ENCODE results near the gene SNAP91.
A peak's percentile ranks its signal among the peaks of the same experiment; 100 is the strongest.
"Not testable (repeated sequence)": the region's sequence is repeated elsewhere in the genome, so short reads cannot be mapped to it uniquely, and the experiment has no call there.

The SNAP91 gene

GRCh38 chr6:83629908-83630307 is 79.0 kb downstream of the SNAP91 start:
- not testable (repeated sequence) for DNase-seq

- DNase-seq = peak; percentile 8
Observed at GRCh38 chr6:83615025-83615999, 93.6 kb downstream of the SNAP91 start.

GRCh38 chr6:83613378-83613777 is 95.5 kb downstream of the SNAP91 start:
- DNase-seq = no peak

GRCh38 chr6:83609248-83609647 is 99.7 kb downstream of the SNAP91 start:
- no peak for DNase-seq

GRCh38 chr6:83605517-83605916 is 103.4 kb downstream of the SNAP91 start:
- DNase-seq = no peak

- no peak for DNase-seq
Observed at GRCh38 chr6:83603551-83603950, 105.3 kb downstream of the SNAP91 start.

- no peak for DNase-seq
Observed at GRCh38 chr6:83601119-83601518, 107.8 kb downstream of the SNAP91 start.

GRCh38 chr6:83600459-83600858 is 108.4 kb downstream of the SNAP91 start:
- DNase-seq = no peak

GRCh38 chr6:83597511-83597910 is 111.4 kb downstream of the SNAP91 start:
- no peak for DNase-seq

GRCh38 chr6:83597051-83597450 is 111.8 kb downstream of the SNAP91 start:
- no peak for DNase-seq

- DNase-seq = no peak
Observed at GRCh38 chr6:83594941-83595340, 114.0 kb downstream of the SNAP91 start.

GRCh38 chr6:83593395-83593785 is 115.5 kb downstream of the SNAP91 start:
- no peak for DNase-seq

GRCh38 chr6:83592770-83593394 is 116.0 kb downstream of the SNAP91 start:
- peak; percentile 4 for DNase-seq

- DNase-seq = no peak
Observed at GRCh38 chr6:83590416-83590815, 118.5 kb downstream of the SNAP91 start.

GRCh38 chr6:83589076-83589475 is 119.8 kb downstream of the SNAP91 start:
- DNase-seq = no peak

- DNase-seq = no peak
Observed at GRCh38 chr6:83578057-83578456, 130.8 kb downstream of the SNAP91 start.

GRCh38 chr6:83574783-83575182 is 134.1 kb downstream of the SNAP91 start:
- no peak for DNase-seq

- DNase-seq = not testable (repeated sequence)
Observed at GRCh38 chr6:83571663-83572185, 137.2 kb downstream of the SNAP91 start.

- no peak for DNase-seq
Observed at GRCh38 chr6:83558975-83559374, 149.9 kb downstream of the SNAP91 start.

GRCh38 chr6:83556871-83557270 is 152.0 kb downstream of the SNAP91 start:
- DNase-seq = no peak

GRCh38 chr6:83551748-83552147 is 157.2 kb downstream of the SNAP91 start:
- DNase-seq = not testable (repeated sequence)

- DNase-seq = not testable (repeated sequence)
Observed at GRCh38 chr6:83550482-83550881, 158.4 kb downstream of the SNAP91 start.

GRCh38 chr6:83546636-83547035 is 162.3 kb downstream of the SNAP91 start:
- peak; percentile 8 for DNase-seq

- DNase-seq = no peak
Observed at GRCh38 chr6:83539678-83540077, 169.2 kb downstream of the SNAP91 start.

Data from CD4-positive, alpha-beta T cell treated with Interleukin-17A for 1 hour (primary cell).